Type B pancreatic cell (in vitro differentiated cells): ENCODE results near the gene NDST4. TPM values are rescaled to one million over a fixed set of nuclear protein-coding genes. Genes with fewer than 3 reads are reported as not detected.
A peak's percentile ranks its signal among the peaks of the same experiment; 100 is the strongest.

ENCODE experiments used
- DNase-seq: peaks from one replicate; pipeline ENCODE4 v3.0.0; 2021; ENCODE audit warnings: mixed read lengths; ENCODE audit not compliant: unreplicated experiment; ENCODE audit errors: extremely low spot score
- H3K27ac Mint-ChIP-seq: 2 replicates; pipeline ENCODE4 v1.8.0; 2021; ENCODE audit warnings: mild to moderate bottlenecking, mixed read lengths
- H3K27me3 Mint-ChIP-seq: 2 replicates; pipeline ENCODE4 v1.8.0; 2021; ENCODE audit warnings: mixed read lengths
- H3K36me3 Mint-ChIP-seq: 2 replicates; pipeline ENCODE4 v1.8.0; 2021; ENCODE audit warnings: mixed read lengths
- H3K4me1 Mint-ChIP-seq: one replicate; pipeline ENCODE4 v1.8.0; 2021; ENCODE audit warnings: mixed read lengths; ENCODE audit not compliant: unreplicated experiment
- H3K4me3 Mint-ChIP-seq: 2 replicates; pipeline ENCODE4 v1.8.0; 2021; ENCODE audit warnings: mild to moderate bottlenecking, mixed read lengths
- H3K9me3 Mint-ChIP-seq: 2 replicates; pipeline ENCODE4 v1.8.0; 2021; ENCODE audit warnings: mixed read lengths
- CTCF ChIP-seq: fragments of 200-600 bp; sonication (generic); conservative IDR thresholded peaks from 2 replicates; pipeline ENCODE4 v1.5.0; 2021; ENCODE audit warnings: antibody characterized with exemption, mild to moderate bottlenecking
- total RNA-seq: library from RNA; stranded (reverse); gene quantifications from 2 replicates; pipeline ENCODE4 v1.2.1, GENCODE V29; 2021; ENCODE audit warnings: low replicate concordance

Gene NDST4
- total RNA-seq, 1 donor from 2014 or later, result 9.9 TPM

GRCh38 chr4:114924311-114924710 lies 189.1 kb downstream of the NDST4 start:
- no peak overlapping the region for H3K27ac Mint-ChIP-seq
- H3K9me3 Mint-ChIP-seq, result peaks cover 3% of the 10 kb centered on the region
- peak overlapping the region; percentile 11 for H3K4me3 Mint-ChIP-seq
- H3K27me3 Mint-ChIP-seq, result no peaks in the 10 kb centered on the region
- TF ChIP-seq CTCF, result no peak
- no peak for DNase-seq
- peaks cover 30% of the 10 kb centered on the region for H3K4me1 Mint-ChIP-seq
- H3K36me3 Mint-ChIP-seq, result peaks cover 7% of the 10 kb centered on the region

GRCh38 chr4:114922592-114922933 lies 190.9 kb downstream of the NDST4 start:
- Mint-ChIP-seq H3K27ac (no peak overlapping the region), H3K4me1 (peaks cover 34% of the 10 kb centered on the region), H3K4me3 (no peak overlapping the region), H3K27me3 (no peaks in the 10 kb centered on the region), H3K9me3 (no peaks in the 10 kb centered on the region), H3K36me3 (no peaks in the 10 kb centered on the region)
- no peak for TF ChIP-seq CTCF
- DNase-seq, result no peak

- peak overlapping the region; percentile 31 for H3K27ac Mint-ChIP-seq
- no peaks in the 10 kb centered on the region for H3K36me3 Mint-ChIP-seq
- H3K4me1 Mint-ChIP-seq, result peaks cover 34% of the 10 kb centered on the region
- peak overlapping the region; percentile 6 for H3K4me3 Mint-ChIP-seq
- TF ChIP-seq CTCF, result no peak
- H3K9me3 Mint-ChIP-seq, result no peaks in the 10 kb centered on the region
- no peaks in the 10 kb centered on the region for H3K27me3 Mint-ChIP-seq
- no peak for DNase-seq
These were observed 191.4 kb downstream of the NDST4 start for GRCh38 chr4:114921790-114922591.

- no peaks in the 10 kb centered on the region for H3K9me3 Mint-ChIP-seq
- H3K36me3 Mint-ChIP-seq, result no peaks in the 10 kb centered on the region
- peaks cover 34% of the 10 kb centered on the region for H3K4me1 Mint-ChIP-seq
- H3K27ac Mint-ChIP-seq, result no peak overlapping the region
- TF ChIP-seq CTCF, result no peak
- H3K4me3 Mint-ChIP-seq, result no peak overlapping the region
- H3K27me3 Mint-ChIP-seq, result no peaks in the 10 kb centered on the region
- DNase-seq, result no peak
These were observed 192.2 kb downstream of the NDST4 start for GRCh38 chr4:114921191-114921590.

GRCh38 chr4:114911111-114911510 lies 202.3 kb downstream of the NDST4 start:
- H3K36me3 Mint-ChIP-seq, result no peaks in the 10 kb centered on the region
- no peak overlapping the region for H3K27ac Mint-ChIP-seq
- no peaks in the 10 kb centered on the region for H3K9me3 Mint-ChIP-seq
- H3K4me3 Mint-ChIP-seq, result no peak overlapping the region
- H3K4me1 Mint-ChIP-seq, result peaks cover 6% of the 10 kb centered on the region
- no peak for TF ChIP-seq CTCF
- H3K27me3 Mint-ChIP-seq, result no peaks in the 10 kb centered on the region
- no peak for DNase-seq
